Measurements from ENCODE around the gene GIMAP2.

GRCh38 chr7:150732786-150733481, 47.4 kb downstream of the GIMAP2 start:
- TF ChIP-seq RFX5 (IDR thresholded peaks at IDR 0.05; ENCODE audit: low read depth, low read length): no peak
- TF ChIP-seq MAZ (IDR thresholded peaks at IDR 0.05; ENCODE audit: borderline replicate concordance, low read depth, low read length): no peak
- TF ChIP-seq CTCF (conservative IDR thresholded peaks at IDR 0.05; ENCODE audit: low read depth, low read length): no peak
- no peak for TF ChIP-seq POLR2A (IDR thresholded peaks at IDR 0.05; ENCODE audit: low read depth, low read length)
